Measurements from ENCODE around the gene FGF12.
A peak's percentile ranks its signal among the peaks of the same experiment; 100 is the strongest.
"Not testable (repeated sequence)": the region's sequence is repeated elsewhere in the genome, so short reads cannot be mapped to it uniquely, and the experiment has no call there.

Gene FGF12

DNA sequence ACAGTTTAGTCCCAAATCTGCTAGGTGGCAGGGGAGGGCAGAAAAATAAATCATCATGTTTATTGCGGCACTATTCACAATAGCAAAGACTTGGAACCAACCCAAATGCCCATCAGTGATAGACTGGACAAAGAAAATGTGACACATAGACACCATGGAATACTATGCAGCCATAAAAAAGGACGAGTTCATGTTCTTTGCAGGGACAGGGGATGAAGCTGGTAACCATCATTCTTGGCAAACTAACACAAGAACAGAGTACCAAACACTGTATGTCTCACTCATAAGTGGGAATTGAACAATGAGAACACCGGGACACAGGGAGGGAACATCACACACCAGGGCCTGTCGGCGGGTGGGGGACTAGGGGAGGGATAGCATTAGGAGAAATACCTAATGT, 150.6 kb downstream of the FGF12 start:
- not testable (repeated sequence) for DNase-seq

DNA sequence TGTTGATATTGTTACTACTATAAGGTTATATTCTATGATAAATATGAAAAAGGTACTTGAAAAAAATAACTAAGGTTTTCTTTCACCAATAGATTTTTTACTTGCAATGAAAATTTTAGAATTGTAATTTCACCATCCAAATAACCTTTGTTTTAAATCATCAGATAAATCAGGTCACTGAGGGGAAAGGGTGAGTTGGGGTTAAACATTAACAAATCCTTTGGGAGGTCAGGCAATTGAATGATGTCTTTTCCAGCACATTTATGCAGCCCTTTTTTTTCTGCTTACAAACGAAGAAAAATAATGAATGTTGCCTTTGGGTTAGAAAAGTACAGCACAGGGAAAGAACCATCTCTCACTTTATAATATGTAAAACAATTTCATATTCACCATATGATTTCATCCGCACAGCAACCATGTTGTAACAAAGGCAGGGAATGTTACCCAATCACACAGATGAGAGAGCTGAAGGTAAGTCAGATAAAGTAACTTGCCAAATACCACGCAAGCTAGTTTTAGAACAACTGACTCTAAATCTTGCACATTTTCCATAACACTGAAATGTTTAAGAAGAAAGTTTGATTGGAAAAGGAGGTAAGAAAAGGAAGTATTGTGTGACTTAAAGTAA, 151.3 kb downstream of the FGF12 start:
- no peak for DNase-seq

DNA sequence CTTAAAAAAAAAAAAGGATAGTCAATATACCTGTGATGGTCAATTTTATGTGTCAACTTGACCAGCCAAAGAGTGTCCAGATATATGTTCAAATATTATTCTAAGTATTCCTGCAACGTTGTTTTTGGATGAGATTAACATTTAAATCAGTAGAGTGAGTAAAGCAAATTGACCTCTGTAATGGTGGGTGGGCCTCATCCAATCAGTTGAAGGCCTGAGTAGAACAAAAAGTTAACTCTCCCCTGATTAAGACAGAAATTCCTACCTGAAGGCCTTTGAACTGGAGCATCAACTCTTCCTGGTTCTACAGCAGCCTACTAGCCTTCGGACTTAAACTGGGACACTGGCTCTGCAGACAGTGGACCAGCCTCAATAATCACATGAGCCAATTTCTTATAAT, 154.1 kb downstream of the FGF12 start:
- no peak for DNase-seq

DNA sequence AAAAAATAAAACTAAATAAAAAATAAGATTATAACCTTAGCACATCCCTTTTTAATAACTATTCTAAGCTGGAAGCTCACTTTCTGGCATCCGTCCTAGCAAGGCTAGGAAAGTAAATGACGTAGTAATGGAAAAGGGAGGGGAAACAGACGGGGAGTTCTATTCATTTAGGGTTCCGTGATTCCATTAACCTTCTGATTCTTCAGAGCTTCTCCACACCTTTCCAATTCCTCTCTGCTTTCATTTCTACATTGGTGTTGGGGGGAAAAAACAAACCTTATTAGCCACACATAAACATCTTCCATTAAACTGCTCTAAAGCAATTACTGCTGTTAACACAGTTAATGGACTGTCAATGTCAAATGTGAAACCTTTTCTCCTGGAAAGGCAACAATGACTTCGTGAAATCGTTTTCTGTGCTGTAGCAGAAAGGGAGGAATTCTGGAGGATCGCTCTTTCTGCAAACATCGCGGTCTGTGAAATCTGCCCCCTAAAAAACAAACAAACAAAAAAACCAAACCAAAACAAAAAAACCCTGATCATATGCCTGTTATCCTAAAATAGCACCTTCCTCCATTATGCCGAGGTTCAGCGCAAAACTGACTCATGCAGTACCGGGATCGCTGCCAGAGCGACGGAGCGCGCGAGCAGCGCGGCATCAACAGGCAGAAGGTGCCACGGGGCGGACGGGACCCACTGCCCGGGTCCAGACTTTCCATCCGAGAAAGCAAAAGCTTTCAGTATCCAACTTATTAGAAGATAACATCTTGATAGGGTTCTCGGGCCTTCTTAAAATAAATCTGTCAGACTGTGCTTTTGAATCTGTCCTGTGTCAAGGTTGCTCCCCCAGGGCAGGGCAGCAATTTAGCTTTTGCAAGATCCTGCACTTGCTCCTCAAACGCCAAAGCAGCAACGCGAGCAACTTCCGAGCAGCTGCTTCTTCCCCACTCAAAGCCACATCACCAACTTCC, 156.2 kb downstream of the FGF12 start:
- DNase-seq, result no peak

DNA sequence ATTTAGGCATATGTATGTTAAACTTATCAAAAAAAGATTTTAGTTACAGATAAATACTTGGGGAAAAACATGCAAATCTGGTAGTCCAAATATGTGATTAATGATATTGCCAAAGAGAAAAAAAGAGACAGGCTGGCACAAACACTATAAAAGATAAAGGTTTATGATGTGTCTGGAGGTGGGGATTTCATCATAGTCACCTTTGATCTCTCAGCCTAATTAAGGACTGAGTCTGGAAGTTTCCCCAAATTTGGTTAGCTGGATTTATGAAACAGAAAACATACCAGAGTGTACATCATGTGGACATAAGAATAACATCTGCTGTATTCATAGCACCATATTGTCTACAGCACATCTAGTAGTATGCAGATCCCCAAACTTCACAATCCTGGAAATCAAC, 157.0 kb downstream of the FGF12 start:
- no peak for DNase-seq

DNA sequence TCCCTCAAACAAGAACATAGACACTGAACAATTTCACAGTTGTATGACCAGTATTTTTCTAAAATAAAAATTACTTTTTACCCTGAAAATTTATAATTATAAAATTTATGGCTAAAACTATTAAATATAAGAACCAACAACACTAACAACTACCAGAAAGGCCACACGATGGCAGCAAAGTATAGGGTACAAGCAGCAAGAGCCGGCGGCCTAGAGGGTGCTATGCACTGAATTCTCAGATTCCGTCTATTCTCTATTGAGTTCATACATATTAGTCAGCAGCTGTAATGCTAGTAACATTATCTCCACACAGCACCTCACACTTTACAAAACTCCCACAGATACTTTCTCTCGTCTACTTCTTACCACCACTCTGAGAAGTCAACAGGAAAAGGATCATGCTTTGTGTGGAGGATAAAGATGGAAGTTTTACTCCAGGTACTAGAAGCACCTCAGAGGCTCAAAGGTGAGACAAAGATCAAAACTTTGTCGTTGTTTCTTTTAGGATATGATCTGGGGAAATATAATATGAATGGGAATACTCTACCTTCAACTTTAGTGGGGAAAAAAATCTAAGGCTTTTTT, 160.5 kb downstream of the FGF12 start:
- DNase-seq, result peak; percentile 4

DNA sequence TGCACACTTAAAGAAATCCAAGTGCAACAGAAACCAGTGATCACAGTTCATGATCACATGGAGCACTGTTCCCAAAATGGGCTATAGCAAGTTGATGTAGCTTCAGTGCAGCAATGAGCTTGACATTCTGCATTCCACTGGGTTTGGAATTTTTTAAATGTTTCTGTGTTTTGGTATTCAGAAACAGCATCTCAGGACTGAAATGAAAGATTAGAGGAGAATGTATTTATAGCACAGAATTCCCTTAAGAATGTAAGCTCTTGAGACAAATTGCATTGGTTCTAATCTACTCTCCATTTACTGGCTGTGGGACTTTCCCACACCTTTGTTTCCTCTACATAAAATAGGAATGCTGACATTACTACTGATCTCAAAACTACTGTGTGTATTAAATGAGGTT, 162.7 kb downstream of the FGF12 start:
- no peak for DNase-seq

DNA sequence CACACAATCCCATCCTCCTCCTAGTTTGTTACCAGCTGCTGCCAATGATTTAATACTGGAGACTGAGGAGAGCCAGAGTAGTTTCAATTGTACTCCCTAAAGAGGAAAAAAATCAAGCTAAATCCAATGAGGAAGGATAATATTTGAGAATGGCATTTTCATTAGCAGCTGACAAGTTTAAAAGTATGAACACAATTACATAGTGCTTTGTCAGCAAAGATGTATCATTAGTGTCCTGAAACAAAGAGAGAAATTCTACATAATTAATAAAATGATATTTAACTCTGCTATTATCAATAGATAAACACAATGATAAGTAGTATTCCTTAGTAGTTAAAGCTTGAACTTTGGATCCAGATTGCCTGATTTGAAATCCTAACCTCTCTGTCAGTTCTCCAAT, 163.9 kb downstream of the FGF12 start:
- DNase-seq, result no peak

DNA sequence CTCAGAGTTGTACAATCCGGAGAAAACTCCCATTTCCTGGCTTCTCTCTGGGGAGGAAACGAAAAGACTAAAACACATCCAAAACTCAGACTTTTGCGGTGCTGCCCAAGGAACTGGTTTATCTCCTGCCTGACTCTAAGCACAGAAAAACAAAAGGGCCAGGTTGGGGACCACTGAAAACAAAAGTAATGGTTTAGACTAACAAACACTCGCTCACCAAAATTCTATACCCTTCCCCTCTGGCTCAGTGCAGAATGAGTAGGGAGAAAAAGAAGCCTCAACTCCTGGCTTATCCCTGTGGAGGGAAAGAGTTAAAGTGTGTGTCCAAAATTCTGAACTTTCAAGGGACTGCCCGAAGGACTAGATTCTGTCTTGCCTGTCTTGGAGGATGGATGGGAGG, 173.6 kb downstream of the FGF12 start:
- DNase-seq, result no peak

DNA sequence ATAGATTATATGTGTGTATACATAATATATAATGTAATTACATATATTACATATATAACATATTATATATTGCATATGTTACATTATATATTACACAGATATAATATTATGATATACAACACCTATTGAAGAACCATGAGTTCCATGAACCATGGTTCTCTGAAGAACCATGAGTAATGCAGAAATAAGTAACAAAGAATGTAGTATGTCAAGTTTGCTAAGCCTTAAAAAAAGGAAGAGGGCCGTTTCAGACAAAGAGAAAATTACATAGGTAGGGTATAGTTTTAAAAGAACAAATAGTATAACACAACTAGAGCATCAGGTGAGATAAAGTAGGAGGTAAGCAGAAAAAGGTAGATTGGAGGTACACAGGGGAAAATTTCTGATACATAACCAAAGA, 177.0 kb downstream of the FGF12 start:
- DNase-seq, result no peak

DNA sequence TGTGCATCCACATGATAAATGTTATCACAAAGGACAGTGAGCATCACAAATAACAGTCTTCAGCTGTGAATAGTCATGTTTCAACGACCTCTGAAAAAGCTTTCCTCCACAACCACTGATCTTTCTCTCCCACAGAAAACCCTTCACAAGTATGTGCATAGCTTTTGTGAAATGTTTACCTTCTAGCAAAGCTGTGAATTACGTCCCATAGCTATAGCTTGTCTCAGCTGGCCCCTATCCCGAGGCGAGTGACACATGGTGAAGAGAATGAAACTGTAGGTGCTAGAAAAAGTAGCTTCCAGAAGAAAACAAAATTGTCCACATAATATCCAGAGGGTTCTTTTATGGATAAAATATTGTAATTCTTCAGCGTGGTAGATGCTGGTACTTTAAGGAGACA, 182.0 kb downstream of the FGF12 start:
- no peak for DNase-seq

DNA sequence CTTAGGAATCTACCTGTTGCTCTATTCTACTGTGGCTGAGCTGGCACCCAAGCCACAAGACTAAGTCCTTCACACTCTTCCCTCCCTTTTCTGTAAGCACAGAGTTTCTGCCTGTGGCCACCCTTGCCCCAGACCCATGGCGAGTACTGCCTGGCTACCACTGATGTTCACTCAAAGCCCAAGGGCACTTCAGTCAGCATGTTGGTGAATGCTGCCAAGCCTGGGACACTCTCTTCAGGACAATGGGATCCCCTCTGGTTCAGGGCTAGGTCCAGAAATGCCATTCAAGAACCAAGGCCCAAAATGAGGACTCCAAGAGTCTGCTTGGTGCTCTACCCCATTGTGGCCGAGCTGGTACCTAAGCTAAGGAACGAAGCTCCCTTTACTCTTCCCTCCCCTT, 184.2 kb downstream of the FGF12 start:
- DNase-seq, result no peak

DNA sequence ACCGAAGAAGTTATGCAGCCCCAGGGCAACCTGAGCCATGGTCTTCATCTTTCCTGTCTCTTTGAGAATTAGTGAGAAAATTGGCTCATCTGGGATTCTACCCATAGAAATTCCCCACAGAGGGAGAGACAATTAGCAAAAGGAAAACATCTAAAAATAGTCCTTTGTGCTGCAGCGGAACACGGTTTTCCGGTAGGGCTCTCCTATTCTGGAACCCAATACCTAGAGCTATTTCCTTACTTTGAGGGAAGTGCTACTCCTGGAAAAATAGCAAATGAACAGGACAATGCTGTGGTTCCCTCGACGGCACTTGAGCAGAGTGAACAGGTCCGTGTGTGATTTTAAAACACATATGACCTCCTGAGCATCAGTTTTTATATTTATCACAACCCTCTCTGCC, 210.5 kb downstream of the FGF12 start:
- no peak for DNase-seq

DNA sequence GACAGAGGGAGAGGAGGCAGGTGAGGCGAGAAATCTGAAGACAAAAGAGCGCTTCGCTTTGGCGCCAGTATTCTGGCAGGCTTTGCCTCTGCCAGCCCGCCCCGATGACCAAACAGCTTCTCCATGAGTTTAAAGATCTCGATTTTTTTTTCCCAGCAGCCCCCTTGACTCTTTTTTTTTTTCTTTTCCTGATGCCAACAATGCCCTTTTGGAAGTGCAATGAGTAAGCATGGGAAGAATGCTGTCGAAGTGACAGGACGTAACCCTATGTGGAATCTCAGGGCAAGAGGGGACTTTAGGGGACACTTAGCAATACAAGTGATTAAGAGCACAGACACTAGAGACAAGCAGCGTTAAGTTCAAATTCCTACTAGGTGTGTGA, 211.7 kb downstream of the FGF12 start:
- DNase-seq, result no peak

DNA sequence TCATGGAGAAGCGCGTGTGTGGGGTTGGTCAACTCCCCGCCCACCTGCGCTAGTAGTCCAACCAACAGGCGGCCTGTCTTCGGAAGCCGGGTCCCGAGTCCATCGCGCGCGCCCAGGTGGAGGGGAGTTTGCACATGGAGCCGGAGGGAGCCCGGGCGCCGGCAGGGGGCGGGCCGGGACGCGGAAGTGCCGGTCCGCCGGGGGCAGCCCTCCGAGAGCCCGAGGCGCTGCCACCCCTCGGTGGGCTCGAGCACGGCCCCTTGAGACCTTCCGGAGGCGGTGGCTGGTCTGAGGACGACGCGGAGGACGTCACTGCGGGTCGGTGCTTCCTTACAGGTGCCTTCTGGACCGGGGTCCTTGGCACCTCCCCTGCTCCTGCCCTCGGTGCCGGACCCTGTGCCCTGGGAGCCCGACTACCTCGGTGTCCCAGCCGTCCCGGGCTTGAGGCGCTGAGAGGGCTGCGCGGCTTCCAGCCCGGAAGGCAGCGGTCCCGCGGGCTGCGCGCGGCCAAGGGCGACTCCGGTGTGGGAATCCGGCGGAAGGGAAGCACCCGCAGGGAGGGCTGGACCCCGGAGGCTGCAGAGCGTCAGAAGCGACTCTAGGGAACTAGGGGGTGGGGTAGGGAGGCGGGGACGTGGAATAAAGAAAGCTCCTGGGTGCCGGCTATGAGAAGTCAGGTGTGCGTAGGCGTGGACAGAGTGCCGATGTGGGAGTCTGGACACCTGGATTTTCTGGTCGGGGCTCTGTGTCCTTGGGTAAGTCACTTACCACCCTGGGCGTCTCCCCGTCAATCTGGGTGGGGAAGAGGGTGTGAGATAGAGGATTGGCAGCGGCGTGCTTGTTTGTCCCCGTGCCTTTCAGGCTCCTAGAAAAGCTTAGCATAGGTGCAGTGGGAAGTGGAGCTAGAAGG, 212.3 kb downstream of the FGF12 start:
- DNase-seq, result no peak

DNA sequence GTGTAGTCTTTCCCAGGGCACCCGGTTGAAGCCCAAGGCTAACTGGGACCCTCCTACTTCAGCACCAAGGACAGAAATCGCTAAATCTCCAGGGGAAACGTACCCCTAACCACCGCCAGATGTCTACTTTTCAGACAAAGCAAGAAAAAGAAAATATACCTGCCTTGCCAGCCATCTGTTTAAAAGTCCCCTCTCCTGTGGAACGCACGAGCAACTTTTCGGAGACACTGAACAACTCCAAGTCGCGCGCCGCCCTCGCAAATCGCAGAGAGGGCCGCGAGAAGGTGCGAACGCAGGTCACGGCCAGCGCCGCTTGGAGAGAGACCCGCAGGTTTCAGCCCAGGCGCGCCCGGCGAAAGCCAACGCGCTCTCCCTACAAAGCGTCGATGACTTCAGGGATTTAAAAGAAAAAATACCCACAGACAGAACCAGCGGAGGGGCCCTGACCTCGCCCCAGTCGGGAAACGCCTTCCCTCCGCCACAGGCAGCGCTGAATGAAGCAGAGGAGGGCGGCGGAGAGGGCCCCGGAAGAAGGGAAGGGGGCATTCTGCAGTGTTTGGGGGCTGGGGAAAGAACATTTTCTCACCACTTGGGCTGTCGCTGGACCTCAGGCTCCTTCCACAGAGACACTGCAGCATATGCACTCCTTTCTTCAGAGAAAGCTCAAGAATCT, 213.1 kb downstream of the FGF12 start:
- DNase-seq, result no peak

DNA sequence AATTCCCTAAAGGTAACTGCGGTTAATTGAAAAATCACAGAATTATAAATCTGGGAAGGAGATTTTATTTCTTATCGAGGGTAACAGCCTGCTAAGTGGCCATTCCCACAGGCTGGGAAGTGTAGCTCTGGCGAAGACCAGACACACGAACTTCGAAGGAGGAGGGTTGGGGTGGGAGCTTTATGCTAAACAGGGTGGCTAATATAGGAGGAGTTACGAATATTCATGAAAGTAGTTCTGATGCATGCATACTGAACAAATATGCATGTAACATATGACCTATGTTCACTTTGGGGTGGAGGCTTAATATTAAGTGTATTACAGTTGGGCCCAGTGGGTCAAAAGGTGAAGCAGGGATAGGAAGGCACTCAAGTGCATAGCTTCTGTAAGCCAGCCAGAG, 221.6 kb downstream of the FGF12 start:
- no peak for DNase-seq

DNA sequence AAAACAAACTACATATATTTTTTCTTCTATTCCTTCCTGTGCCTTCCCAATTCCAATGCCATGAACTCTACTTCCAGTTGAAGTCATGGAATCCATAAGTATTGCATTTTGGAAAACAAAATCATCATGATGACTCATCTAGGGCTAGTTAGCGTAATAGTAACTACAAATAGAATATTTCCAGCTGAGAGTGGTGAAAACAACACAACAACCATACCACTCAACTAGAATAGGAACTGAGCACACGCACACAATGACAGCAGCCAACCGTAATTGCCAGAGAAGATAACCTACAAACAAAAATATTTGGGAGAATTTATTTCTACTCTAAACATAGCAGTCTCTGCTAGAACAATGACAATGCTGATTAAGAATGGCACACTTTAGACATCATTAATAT, 225.9 kb downstream of the FGF12 start:
- DNase-seq, result no peak

DNA sequence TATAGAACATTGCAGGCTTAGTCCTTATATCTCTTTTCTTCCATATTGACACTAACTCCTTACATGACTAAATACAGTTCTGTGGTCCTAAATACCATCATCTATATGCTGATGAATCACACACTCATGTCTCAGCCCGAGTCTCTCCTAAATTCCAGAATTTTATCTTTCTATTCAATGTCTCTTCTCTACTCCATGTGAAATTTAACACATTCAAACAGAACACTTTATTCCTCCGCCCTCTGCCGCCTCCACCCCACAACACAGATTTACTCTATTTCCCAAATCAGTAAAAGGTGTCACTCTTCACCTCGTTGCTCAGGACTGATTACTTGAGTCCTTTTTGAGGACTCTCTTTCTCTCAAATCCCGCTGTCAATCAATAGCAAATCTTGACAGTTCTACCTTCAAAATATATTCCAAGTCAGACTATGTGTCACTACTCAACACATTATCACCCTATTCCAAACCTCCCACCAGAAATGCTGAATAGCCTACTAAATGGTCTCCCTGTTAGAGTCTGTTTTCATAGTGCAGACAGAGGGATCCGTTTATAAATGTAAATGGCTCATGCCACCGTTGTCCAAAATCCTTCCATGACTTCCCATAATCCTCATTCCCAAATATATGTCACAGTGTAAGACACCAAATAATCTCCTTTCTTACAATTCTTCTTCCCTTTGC, 230.3 kb downstream of the FGF12 start:
- DNase-seq, result no peak

DNA sequence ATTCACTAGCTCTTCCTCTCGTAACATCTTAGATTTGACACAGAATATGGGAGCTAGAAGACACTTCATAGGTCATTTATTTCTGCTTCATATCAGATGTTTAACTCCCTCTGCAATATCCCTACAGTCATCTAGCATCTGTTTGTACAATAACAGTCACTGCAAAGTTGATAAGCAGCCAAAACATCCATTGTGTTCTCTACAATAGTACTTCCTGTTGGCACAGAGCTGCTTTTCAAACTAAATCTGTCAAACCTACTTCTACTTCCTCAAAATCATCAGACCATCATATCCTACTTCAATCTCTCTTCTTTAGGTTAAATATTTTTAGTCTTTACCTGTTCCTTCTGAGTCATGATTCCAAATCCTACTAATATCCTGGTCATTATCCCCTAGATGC, 233.2 kb downstream of the FGF12 start:
- DNase-seq, result no peak

DNA sequence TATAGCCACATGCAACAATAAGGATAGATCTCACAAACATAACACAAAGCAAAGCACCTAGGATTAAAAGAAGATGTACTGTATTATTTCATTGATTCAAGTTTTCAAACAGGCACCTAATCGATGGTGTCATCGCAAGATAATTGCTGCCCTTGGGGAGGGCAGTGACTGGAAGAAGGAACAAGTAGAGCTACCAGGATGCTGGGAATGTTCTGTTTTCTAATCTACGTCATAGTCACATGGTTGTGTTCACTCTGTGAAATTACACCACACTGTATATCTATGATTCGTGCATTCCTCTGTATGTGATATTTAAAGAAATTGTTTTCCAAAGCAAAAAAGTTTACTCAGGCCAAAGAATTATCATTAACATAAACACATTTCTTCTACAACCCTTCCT, 236.6 kb downstream of the FGF12 start:
- DNase-seq, result no peak

DNA sequence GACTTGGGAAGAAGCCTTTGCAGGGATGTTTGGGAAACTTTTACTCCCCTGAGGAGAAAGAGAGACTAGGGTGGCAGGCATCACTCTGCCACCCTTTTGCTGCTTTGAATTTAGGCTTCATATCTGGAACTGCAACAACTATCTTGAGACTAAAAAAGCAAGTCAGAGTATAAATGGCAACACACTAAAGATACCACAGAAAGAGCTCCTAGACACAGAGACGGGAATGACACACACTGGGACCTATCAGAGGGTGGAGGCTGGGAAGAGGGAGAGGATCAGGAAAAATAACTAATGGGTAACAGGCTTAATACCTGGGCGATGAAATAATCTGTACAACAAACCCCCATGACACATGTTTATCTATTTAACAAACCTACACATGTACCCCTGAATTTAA, 237.8 kb downstream of the FGF12 start:
- DNase-seq, result no peak
